ENCODE results near the gene OASL. TPM values are rescaled to one million over a fixed set of nuclear protein-coding genes. Genes with fewer than 3 reads are reported as not detected.

Gene OASL
- total RNA-seq: 0.50 and 9.6 TPM in 2 replicates

GRCh38 chr12:121038861-121039668 lies at the start of gene OASL:
OASL (minus strand) TSS chr12:121039246; CDS start chr12:121038971, 275 bp downstream.

GRCh38 chr12:121015825-121016766 lies 22.9 kb downstream of the OASL start, which contains the start of gene C12orf43:
C12orf43 (minus strand) TSS chr12:121016487; CDS start chr12:121016474, 13 bp downstream.

GRCh38 chr12:120978296-120979219 lies 60.5 kb downstream of the OASL start, which contains the start of gene HNF1A:
HNF1A (plus strand) TSS chr12:120978543; CDS start chr12:120978769, 226 bp downstream.

Other genes with a start within 250 kb of the OASL start
- gene SPPL3, start 134.9 kb downstream of the OASL start, total RNA-seq: 7.5 and 14.0 TPM in 2 replicates
- not detected in 2 replicates for gene HNF1A, start 60.7 kb downstream of the OASL start, total RNA-seq
- gene C12orf43, start 22.8 kb downstream of the OASL start, total RNA-seq: 12.6 and 19.2 TPM in 2 replicates
- under 0.01 and 2.1 TPM in 2 replicates for gene P2RX7, start 93.6 kb upstream of the OASL start, total RNA-seq
- gene P2RX4, start 170.9 kb upstream of the OASL start, total RNA-seq: 11.6 and 26.1 TPM in 2 replicates

Measured in nasal cavity respiratory epithelium epithelial cell of viscerocranial mucosa (primary cell).